Measurements from ENCODE around the gene SGCB.
"Not testable (repeated sequence)": the region's sequence is repeated elsewhere in the genome, so short reads cannot be mapped to it uniquely, and the experiment has no call there.

Gene SGCB

GRCh38 chr4:52038103-52038912 lies at the start of gene SGCB:
SGCB (minus strand) TSS chr4:52038299; CDS start chr4:52038259, 40 bp downstream.
- peak; percentile 5 to 67 for DNase-seq (ENCODE audit: low read depth in 2 of 2)

GRCh38 chr4:52086425-52086824 lies 48.3 kb upstream of the SGCB start:
- DNase-seq (ENCODE audit: low read depth in 2 of 2), result not testable (repeated sequence)

- DNase-seq (ENCODE audit: low read depth in 2 of 2), result no peak
Measured at GRCh38 chr4:52081216-52081615, 43.1 kb upstream of the SGCB start.

DNA sequence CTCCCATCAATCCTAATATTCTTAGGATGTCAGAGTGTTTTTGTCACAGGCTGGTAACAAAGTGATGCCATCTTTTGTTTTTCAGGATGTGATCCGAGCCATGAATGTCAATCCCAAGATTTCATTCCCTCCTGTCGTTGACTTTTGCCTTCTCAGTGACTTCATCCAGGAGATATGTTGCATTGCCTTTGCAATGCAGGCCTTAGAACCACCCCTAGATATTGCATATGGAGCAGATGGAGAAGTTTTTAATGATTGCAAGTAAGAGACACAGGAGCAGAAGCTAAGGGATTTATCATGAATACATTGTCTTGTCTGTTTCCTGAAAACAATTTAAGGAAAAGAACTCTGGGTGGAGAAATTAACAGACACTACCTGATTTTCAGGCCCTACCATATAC lies 41.6 kb upstream of the SGCB start:
- no peak for DNase-seq (ENCODE audit: low read depth in 2 of 2)

DNA sequence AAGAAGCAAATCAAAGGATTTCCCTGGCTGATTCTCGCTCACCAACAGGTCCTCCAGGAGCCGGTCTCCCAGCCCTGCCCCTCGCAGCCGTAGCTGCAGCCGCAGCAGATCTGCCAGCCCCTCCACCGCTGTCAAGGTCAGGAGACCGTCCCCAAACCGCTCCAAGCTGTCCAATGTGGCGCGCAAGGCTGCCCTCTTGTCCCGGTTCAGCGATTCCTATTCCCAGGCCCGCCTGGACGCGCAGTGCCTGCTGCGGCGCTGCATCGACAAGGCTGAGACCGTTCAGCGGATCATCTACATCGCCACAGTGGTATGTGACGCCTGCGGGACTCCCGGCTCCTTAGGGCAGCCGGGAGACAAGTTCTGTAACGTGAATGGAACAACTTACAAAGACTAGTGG lies 38.6 kb upstream of the SGCB start:
- no peak for DNase-seq (ENCODE audit: low read depth in 2 of 2)

DNA sequence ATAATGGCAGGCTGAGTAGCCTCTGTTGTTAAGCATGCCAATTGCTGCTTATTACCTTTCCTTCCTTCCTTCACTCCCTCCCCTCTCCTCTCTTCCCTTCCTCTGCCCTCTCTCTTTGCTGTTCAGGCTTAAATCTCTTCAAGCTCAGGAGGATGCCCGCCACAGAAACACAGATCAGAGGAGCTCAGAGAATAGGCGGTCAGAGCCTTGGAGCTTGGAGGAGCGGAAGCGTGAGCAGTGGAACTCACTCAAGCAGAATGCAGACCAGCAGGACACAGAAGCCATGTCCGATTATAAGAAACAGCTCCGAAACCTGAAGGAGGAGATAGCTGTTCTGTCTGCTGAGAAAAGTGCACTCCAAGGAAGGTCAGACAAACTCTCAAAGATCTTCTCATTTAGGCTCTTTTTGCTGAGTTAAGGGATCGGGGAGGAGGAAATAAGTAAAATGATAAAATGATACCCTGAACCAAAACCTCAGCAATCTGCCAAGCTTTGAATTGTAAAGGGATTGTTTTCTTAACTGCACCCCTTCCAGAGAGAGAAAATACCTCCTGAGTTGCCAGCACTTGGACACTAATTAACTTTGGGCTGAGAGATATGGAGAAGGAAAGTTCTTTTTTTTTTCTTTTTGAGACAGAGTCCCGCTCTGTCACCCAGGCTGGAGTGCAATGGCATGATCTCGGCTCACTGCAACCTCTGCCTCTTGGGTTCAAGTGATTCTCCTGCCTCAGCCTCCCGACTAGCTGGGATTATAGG lies 33.9 kb upstream of the SGCB start:
- DNase-seq (ENCODE audit: low read depth in 2 of 2), result no peak

GRCh38 chr4:52069571-52069970 lies 31.5 kb upstream of the SGCB start:
- DNase-seq (ENCODE audit: low read depth in 2 of 2), result no peak

GRCh38 chr4:52059372-52059771 lies 21.3 kb upstream of the SGCB start:
- DNase-seq (ENCODE audit: low read depth in 2 of 2), result no peak

DNA sequence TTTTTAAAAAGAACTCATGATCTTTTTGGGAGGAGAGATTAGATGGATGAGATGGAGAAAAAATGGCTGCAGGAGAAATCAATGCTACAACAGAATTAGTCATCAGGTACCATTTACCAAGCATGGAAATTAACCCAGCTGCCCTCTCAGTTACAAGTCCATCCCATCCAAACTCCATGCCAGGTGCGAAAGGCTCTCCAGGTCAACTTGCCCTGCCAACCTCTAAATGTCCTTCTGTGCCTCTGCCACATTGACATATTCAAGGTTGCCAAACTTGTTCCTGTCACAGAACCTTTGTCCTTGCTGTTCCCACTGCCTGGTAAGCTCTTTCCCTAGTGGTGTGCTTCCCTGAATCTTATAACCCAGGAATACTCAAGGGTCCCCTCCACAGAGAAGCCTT lies 20.2 kb upstream of the SGCB start:
- DNase-seq (ENCODE audit: low read depth in 2 of 2), result no peak

DNA sequence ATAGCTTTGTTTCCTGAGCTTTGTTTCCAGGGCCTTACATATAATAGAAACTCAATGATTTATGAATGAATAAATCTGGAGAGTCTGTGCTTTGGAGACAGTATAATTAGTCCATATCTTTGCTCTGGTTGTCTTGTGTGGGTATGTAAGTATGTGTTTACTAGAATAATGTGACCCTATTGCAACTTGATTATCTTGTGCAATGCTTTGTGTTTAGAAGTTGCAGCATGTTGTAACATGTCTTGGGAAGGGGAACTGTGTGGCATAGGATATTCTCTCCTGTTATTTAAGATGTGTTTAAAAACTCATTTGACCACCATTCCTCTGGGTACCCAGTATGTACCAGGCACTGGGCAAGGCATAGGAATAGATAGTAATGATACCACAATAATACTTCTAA lies 19.1 kb upstream of the SGCB start:
- no peak for DNase-seq (ENCODE audit: low read depth in 2 of 2)

- no peak for DNase-seq (ENCODE audit: low read depth in 2 of 2)
Measured at GRCh38 chr4:52054254-52054653, 16.2 kb upstream of the SGCB start.

DNA sequence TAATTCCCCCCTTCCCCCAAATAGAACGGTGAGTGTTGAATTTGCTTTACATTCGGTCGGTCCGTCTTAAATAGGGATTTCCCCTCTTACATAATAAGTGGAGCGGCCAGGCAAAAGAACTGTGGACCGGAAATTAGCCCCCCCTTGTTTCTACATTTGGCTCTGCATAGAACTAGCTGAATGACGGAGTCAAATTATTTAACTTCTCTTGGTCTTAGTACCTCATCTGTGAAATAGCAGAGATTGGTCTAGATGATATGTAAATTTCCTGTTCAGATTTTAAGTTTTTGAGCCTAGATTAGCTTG lies 14.3 kb upstream of the SGCB start:
- no peak for DNase-seq (ENCODE audit: low read depth in 2 of 2)

- no peak for DNase-seq (ENCODE audit: low read depth in 2 of 2)
Measured at GRCh38 chr4:52051615-52052474, 13.7 kb upstream of the SGCB start.

- DNase-seq (ENCODE audit: low read depth in 2 of 2), result no peak
Measured at GRCh38 chr4:52051213-52051614, 13.1 kb upstream of the SGCB start, which contains the start of gene SPATA18. SPATA18 (plus strand) TSS chr4:52051304; CDS start chr4:52051705, 401 bp downstream.

DNA sequence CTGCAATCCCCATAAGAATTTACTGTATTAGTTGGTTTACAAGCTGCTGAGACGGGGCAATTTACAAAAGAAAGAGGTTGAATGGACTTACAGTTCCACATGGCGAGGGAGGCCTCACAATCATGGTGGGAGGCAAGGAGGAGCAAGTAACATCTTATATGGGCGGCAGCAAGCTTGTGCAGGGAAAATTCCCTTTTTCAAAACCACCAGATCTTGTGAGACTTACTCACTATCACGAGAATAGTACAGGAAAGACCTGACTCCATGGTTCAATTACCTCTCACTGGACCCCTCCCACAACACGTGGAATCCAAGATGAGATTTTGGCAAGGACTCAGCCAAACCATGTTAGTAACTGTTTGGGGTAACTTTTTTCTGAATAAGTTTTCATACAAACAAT lies 11.2 kb upstream of the SGCB start:
- no peak for DNase-seq (ENCODE audit: low read depth in 2 of 2)

GRCh38 chr4:52045028-52045427 lies 6.9 kb upstream of the SGCB start:
- DNase-seq (ENCODE audit: low read depth in 2 of 2), result no peak

DNA sequence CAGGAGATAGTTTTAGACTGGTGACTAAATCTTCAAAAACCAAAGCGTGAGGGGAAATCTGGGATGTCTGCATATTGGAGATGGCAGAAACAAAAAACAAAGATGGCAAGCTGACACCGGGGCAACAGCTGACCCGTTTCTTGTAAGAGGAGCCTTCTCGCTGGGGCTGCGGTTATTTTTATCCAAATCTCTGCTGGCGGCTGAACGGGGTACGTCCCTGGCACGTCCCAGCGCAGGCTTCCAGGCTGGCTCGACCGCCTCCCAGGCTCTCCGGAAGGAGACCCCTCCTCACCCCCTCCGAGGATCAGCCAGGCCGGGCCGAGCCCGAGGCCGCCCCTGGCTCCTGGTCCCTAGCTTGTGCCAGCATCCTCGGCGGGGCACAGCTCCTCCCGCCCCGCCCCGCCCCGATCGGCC lies 403 bp downstream of the SGCB start:
- DNase-seq (ENCODE audit: low read depth in 2 of 2), result no peak

DNA sequence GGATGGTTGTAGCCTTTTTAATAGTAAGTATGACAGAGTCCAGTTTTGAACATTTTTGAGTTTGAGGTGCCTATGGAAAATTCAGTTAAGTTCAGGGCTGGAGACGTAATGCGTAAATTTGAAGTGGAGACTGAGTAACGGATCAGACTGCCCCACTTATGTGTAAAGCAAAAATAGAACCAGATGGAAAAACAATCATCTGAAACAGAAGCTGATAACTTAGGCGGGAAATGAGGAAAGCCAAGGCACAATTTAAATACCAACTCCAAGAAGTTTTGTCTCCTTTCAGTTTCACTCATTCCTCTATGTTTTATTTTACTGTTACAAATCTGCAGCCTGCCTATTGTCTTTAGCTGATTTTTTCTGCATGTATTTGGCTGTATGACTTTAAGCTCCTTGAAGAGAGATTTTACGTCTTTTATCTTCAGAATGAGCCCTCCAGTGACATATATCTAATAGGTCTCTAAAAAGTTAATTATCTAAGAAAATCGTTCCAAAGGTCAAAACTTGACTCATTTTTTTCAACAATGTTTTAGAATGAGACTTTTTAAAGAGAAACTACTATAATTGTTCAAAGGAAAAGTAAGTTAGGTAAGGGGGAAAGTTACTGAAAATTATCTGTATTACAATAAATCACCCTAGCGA lies 1.1 kb downstream of the SGCB start:
- no peak for DNase-seq (ENCODE audit: low read depth in 2 of 2)

DNA sequence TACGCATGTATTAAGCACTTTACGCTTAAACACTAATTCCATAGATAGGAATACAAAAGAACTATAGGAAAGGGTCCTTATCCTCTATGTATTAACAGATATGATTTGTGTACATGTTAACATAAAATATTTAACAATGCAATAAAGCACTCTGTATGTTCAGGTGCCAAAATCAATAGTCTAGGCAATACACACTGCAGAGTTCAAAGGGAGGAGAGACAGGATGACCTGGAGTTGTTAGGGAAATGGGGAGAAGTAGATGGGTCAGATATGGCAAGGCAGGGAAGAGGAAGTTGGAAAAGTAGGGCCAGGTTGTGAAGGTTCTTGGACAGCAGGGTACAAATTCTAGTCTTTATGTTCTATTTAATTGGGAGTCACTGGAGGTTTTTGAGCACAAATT lies 2.9 kb downstream of the SGCB start:
- no peak for DNase-seq (ENCODE audit: low read depth in 2 of 2)

- no peak for DNase-seq (ENCODE audit: low read depth in 2 of 2)
Measured at GRCh38 chr4:52032005-52032404, 6.1 kb downstream of the SGCB start.

DNA sequence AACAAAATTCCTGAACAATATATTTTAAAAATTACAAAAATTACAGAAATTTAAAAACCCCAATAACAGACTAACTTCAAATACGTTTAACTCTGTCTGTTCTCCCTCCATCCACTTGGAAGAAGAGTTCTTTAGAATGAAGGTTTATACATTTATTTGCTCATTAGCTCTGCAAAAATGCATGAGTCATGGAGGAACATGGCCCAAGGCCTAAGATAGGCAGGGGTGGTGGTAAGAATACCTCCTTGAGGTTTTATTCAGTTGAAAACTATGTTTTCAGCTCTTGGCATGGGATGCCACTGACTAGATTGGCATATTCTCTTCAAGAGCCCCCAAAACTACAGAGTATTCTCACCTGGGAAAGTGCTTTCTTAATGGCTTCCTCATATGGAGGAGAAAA lies 9.1 kb downstream of the SGCB start:
- DNase-seq (ENCODE audit: low read depth in 2 of 2), result no peak

Measured in stimulated activated CD8-positive, alpha-beta memory T cell treated with anti-CD3 and anti-CD28 coated beads, Interleukin-7, amount 100 ng/mL, for 4 hours (primary cell).